CD14-positive monocyte (primary cell): ENCODE data around the gene GPER1. TPM values are rescaled to one million over a fixed set of nuclear protein-coding genes. Genes with fewer than 3 reads are reported as not detected.

ENCODE experiments used
- DNase-seq, 3 donors: peaks; one replicate each; pipeline ENCODE4 v3.0.0-alpha.2; 2011 to 2022
- H2AFZ ChIP-seq: 2 replicates; pipeline ENCODE4 v1.6.0; 2012; ENCODE audit warnings: mild to moderate bottlenecking, low read depth, low read length, inconsistent platforms; ENCODE audit not compliant: insufficient read depth, poor library complexity, severe bottlenecking
- H3K27ac ChIP-seq, 2 donors: 1 replicate in 1 of 2; 2 replicates in 1 of 2; pipeline ENCODE4 v1.5.1; 2012 to 2013; ENCODE audit warnings: low read length in 2 of 2, control low read depth in 1 of 2, inconsistent platforms in 1 of 2, low read depth in 1 of 2, mild to moderate bottlenecking in 1 of 2
- H3K27me3 ChIP-seq, 2 donors: one replicate each; pipeline versions ENCODE4 v1.6.0 to v1.6.1; 2011 to 2013; ENCODE audit warnings: low read length in 2 of 2; ENCODE audit not compliant: control insufficient read depth in 2 of 2, insufficient read depth in 2 of 2
- H3K36me3 ChIP-seq, 2 donors: replicated peaks in 1 of 2; 1 replicate in 1 of 2; 2 replicates in 1 of 2; pipeline versions ENCODE4 v1.5.1 to v1.6.1; 2012 to 2013; ENCODE audit warnings: low read length in 2 of 2, control low read depth in 1 of 2, inconsistent platforms in 1 of 2, mild to moderate bottlenecking in 1 of 2; ENCODE audit not compliant: insufficient read depth in 2 of 2, control insufficient read depth in 1 of 2
- H3K4me1 ChIP-seq, 2 donors: 1 replicate in 1 of 2; 2 replicates in 1 of 2; pipeline versions ENCODE4 v1.5.1 to v1.6.1; 2012 to 2013; ENCODE audit warnings: low read length in 2 of 2, control low read depth in 1 of 2, inconsistent platforms in 1 of 2, mild to moderate bottlenecking in 1 of 2, moderate library complexity in 1 of 2; ENCODE audit not compliant: insufficient read depth in 2 of 2, control insufficient read depth in 1 of 2
- H3K4me2 ChIP-seq: replicated peaks from 2 replicates; pipeline ENCODE3; 2012; ENCODE audit warnings: low read length, moderate library complexity, mild to moderate bottlenecking; ENCODE audit not compliant: poor library complexity, severe bottlenecking; ENCODE audit errors: extremely low read depth
- H3K4me3 ChIP-seq, 3 experiments: fragments of 200-600 bp in 1 of 3; sonication (generic) in 1 of 3; replicated peaks in 1 of 3; 1 replicate in 2 of 3; 2 replicates in 1 of 3; pipeline ENCODE4 v1.5.1; 2011 to 2013; ENCODE audit warnings: low read length in 3 of 3, mild to moderate bottlenecking in 3 of 3, control low read depth in 2 of 3, low read depth in 2 of 3, inconsistent platforms in 1 of 3, moderate library complexity in 1 of 3
- H3K79me2 ChIP-seq: 2 replicates; pipeline ENCODE4 v1.6.0; 2012; ENCODE audit warnings: mild to moderate bottlenecking, control low read depth, inconsistent platforms, low read length, moderate library complexity; ENCODE audit not compliant: insufficient read depth
- H3K9ac ChIP-seq: 2 replicates; pipeline ENCODE4 v1.6.0; 2017; ENCODE audit warnings: low read length, mild to moderate bottlenecking; ENCODE audit not compliant: insufficient read depth, poor library complexity, severe bottlenecking
- H3K9me3 ChIP-seq, 2 donors: replicated peaks in 1 of 2; 1 replicate in 1 of 2; 2 replicates in 1 of 2; pipeline versions ENCODE4 v1.5.1 to v1.6.1; 2012 to 2013; ENCODE audit warnings: low read length in 2 of 2, control low read depth in 1 of 2; ENCODE audit not compliant: control insufficient read depth in 1 of 2, insufficient read depth in 1 of 2
- H4K20me1 ChIP-seq: 2 replicates; pipeline ENCODE4 v1.6.0; 2012; ENCODE audit warnings: mild to moderate bottlenecking, low read length, control low read depth, moderate library complexity; ENCODE audit not compliant: insufficient read depth
- H3K27ac Mint-ChIP-seq, 7 donors: one replicate each; pipeline ENCODE4 v1.8.0; 2020; ENCODE audit warnings: mild to moderate bottlenecking in 7 of 7, mixed read lengths in 7 of 7, moderate library complexity in 6 of 7, inconsistent platforms in 2 of 7
- H3K27me3 Mint-ChIP-seq, 3 donors: one replicate each; pipeline ENCODE4 v1.8.0; 2021 to 2022; ENCODE audit warnings: low read depth in 3 of 3, mild to moderate bottlenecking in 3 of 3, mixed read lengths in 3 of 3, moderate library complexity in 3 of 3, inconsistent platforms in 1 of 3
- H3K36me3 Mint-ChIP-seq, 2 donors: one replicate each; pipeline ENCODE4 v1.8.0; 2020; ENCODE audit warnings: mixed read lengths in 2 of 2, inconsistent platforms in 1 of 2, mild to moderate bottlenecking in 1 of 2
- H3K4me1 Mint-ChIP-seq: one replicate; pipeline ENCODE4 v1.8.0; 2020; ENCODE audit warnings: mild to moderate bottlenecking, mixed read lengths
- H3K4me3 Mint-ChIP-seq, 2 donors: one replicate each; pipeline ENCODE4 v1.8.0; 2020; ENCODE audit warnings: mild to moderate bottlenecking in 2 of 2, mixed read lengths in 2 of 2, moderate library complexity in 1 of 2
- H3K9me3 Mint-ChIP-seq, 7 donors: one replicate each; pipeline ENCODE4 v1.8.0; 2020 to 2022; ENCODE audit warnings: mixed read lengths in 7 of 7, mild to moderate bottlenecking in 6 of 7, moderate library complexity in 6 of 7, inconsistent platforms in 2 of 7
- CTCF ChIP-seq: fragments of 200-600 bp; IDR thresholded peaks from one replicate; pipeline ENCODE4 v1.8.0; 2022; ENCODE audit warnings: antibody characterized with exemption, mild to moderate bottlenecking
- WGBS: methylation state at CpG from one replicate; pipeline ENCODE4 v1.1.5; 2013; ENCODE audit warnings: missing lambda C conversion rate; ENCODE audit not compliant: insufficient coverage; 5-methylcytosine and 5-hydroxymethylcytosine counted together
- intact Hi-C, 2 donors: fragments of 100-400 bp; cut with micrococcal nuclease; formaldehyde crosslinking; loops; one replicate each; pipeline versions ENCODE4 v1.15.0 to v1.15.1; 2023
- polyA plus RNA-seq, 3 donors: library from polyadenylated mRNA; depleted of rRNA in 1 of 3; unstranded in 2 of 3; stranded (reverse) in 1 of 3; fragments of 300-500 nt in 2 of 3; fragments of >200 nt in 1 of 3; fragmentation: Illumina TruSeq in 2 of 3; gene quantifications; 1 replicate in 2 of 3; 2 replicates in 1 of 3; pipeline ENCODE4 v1.2.3, GENCODE V29; 2012 to 2021

GPER1 gene
- polyA plus RNA-seq, 3 donors = 0.35 to 10.0 (median 4.1) TPM

GRCh38 chr7:1125603-1125969 is 37.7 kb downstream of the GPER1 start:
- H4K20me1 ChIP-seq = no peaks in the 10 kb centered on the region
- peaks cover 0 to 4% of the 10 kb centered on the region in 2 donors for H3K4me1 ChIP-seq
- no peak overlapping the region for H3K4me2 ChIP-seq
- H3K9me3 Mint-ChIP-seq = no peaks in the 10 kb centered on the region
- H2AFZ ChIP-seq = no peak overlapping the region
- H3K27me3 Mint-ChIP-seq = peaks cover 0 to 1% (median 0%) of the 10 kb centered on the region in 3 donors
- no peak overlapping the region for H3K27ac Mint-ChIP-seq
- no peak for TF ChIP-seq CTCF
- H3K4me3 Mint-ChIP-seq = no peak overlapping the region
- no peaks in the 10 kb centered on the region for H3K36me3 ChIP-seq
- intact Hi-C loops = no loop called here
- DNase-seq = no peak
- H3K4me3 ChIP-seq = no peak overlapping the region
- 98% methylated on average over 6 of the region's 16 CpGs for WGBS
- H3K27ac ChIP-seq = no peak overlapping the region
- no peaks in the 10 kb centered on the region for H3K27me3 ChIP-seq
- peaks cover 6% of the 10 kb centered on the region for H3K4me1 Mint-ChIP-seq
- H3K79me2 ChIP-seq = no peaks in the 10 kb centered on the region
- no peaks in the 10 kb centered on the region for H3K9me3 ChIP-seq
- H3K36me3 Mint-ChIP-seq = no peaks in the 10 kb centered on the region
- H3K9ac ChIP-seq = no peak overlapping the region

DNA sequence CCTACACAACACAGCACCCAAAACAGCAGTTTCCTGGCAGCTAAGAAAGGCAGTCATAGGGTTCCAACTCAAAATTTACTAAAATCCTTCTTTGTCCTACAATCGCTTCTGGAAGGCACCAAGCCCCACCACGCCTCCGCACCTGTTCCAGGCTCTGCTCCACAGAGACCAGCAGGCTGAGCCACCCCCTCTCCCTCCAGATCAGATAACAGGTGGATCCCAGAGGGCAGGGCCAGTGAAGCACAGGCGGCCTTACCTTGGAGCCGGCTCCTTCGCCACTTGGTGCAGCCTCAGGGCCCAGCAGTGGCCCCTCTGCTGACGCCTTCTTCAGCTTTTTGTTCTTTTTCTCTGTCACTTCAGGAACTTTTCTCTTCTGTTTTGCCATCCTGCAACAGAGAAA is 39.1 kb downstream of the GPER1 start:
- H2AFZ ChIP-seq = no peak overlapping the region
- no peaks in the 10 kb centered on the region for H4K20me1 ChIP-seq
- H3K4me2 ChIP-seq = no peak overlapping the region
- no peaks in the 10 kb centered on the region for H3K27me3 ChIP-seq
- H3K9me3 ChIP-seq = no peaks in the 10 kb centered on the region
- Mint-ChIP-seq H3K27ac (peak overlapping the region in 2 of 7 donors; percentile 32 to 57), H3K4me1 (peaks cover 6% of the 10 kb centered on the region), H3K4me3 (no peak overlapping the region), H3K36me3 (no peaks in the 10 kb centered on the region), H3K27me3 (peaks cover 0 to under 1% (median 0%) of the 10 kb centered on the region in 3 donors), H3K9me3 (peaks cover 0 to 2% (median 0%) of the 10 kb centered on the region in 7 donors)
- DNase-seq = no peak
- no peaks in the 10 kb centered on the region for H3K79me2 ChIP-seq
- intact Hi-C loops = no loop called here
- no peak overlapping the region for H3K9ac ChIP-seq
- no peak overlapping the region for H3K27ac ChIP-seq
- no peak for TF ChIP-seq CTCF
- H3K36me3 ChIP-seq = no peaks in the 10 kb centered on the region
- 98% methylated on average over 6 of the region's 7 CpGs for WGBS
- no peak overlapping the region for H3K4me3 ChIP-seq
- H3K4me1 ChIP-seq = peaks cover 0 to 4% of the 10 kb centered on the region in 2 donors
